Measurements from ENCODE around the gene KLF5.

DNA sequence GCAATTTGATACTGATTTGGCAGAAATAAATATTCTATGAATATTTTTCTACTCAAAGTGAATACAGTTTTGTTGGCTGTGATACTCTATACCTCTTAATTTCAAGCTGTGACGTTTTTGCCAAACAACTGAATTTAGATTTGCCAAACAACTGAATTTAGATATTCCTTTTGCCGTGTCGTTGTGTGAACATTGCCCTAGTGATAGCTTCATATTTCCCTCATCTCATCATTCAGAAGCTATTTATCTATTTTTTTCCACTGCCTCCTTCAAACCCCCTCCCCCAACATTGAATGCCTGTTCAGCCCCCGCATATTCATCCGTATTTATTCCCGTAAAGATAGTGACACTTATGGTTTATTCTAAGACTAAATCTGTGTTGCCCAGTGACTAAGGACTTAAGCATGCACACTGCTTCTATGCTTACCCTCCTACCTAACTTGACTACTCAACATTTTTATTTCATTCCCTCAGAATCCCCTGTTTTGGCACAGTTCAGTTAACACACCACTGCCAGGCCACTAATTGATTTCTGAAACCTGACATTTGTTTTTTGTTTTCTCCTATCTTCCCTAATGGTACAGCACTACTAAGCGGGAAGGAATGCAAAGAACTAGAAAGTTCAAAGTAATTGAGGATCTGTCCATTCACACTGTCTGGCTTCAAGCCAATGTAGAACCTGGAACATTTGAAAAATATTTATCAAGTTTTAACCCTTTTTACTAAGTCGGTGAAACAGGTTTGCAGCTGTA is 2.8 kb upstream of the KLF5 start:
- TF ChIP-seq CTCF (IDR thresholded peaks at IDR 0.05): no peak
- TF ChIP-seq GATA2 (CRISPR knock-in tag; IDR thresholded peaks at IDR 0.05): no peak
- no peak for TF ChIP-seq SMC3 (IDR thresholded peaks at IDR 0.05; ENCODE audit: low read depth, low read length)
- TF ChIP-seq REST (IDR thresholded peaks at IDR 0.05; ENCODE audit: low read depth, low read length): no peak
- no peak for TF ChIP-seq RCOR1 (IDR thresholded peaks at IDR 0.05; ENCODE audit: low read length)
- peak in 1 of 2 experiments; percentile 26; a peak in 1 of 4 replicates for TF ChIP-seq EP300 (IDR thresholded peaks at IDR 0.05; ENCODE audit: borderline replicate concordance in 1 of 2, low read depth in 1 of 2, low read length in 1 of 2)
